G401.6 (cell line): ENCODE data around the gene ADAMTS2.

Experiments
- FAIRE-seq: peaks from 2 replicates; lab custom pipeline; 2012; peaks lifted over from hg19 to GRCh38; lab: Jason Lieb, UNC

Gene ADAMTS2

DNA sequence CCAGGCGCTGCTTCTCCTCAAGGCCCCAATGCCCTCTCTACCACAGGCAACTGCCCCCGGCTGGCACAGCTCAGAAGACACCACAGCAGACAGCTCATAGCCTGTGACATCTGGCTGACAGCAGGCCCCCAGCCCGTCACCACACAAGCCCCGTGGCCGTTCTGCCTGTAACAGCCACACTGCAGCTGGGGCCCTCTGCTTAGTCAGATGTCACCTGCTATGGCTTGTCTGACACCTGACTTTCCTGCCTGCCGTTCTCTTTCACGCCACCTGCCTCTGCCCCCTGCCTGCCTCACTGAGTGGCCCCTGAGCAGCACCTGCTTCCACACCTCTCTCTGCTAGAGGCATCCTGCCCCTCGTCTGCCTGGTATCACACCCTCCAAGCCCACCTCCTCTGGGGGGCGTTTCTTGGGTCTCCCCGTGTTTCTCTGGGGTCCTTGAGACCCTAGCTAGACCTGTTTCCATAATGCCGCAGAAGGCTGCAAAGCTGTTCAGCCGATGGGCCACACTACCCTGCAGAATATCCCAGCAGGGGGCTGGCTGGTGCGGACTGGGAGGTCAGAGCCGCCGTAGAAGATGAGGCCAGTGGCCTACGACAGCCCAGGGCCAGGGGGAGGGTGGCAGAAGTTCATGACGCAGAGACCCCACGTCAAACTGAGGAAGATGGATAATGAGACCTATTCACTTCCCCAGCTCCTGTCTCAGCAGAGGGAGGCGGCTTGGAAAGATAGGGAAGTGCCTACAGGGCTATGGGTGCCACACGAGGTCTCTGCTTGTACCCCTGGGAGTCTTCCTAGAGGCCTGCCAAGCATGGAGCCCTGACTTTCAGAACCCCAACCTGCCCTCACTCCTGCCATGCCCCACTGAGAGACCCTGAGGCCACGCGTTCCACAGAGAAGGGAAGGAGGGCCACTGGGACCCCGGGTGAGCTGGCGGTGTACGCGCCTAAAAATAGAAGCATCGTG is 190.0 kb downstream of the ADAMTS2 start:
- FAIRE-seq = no peak

GRCh38 chr5:179154346-179154990 is 190.8 kb downstream of the ADAMTS2 start:
- FAIRE-seq = no peak

DNA sequence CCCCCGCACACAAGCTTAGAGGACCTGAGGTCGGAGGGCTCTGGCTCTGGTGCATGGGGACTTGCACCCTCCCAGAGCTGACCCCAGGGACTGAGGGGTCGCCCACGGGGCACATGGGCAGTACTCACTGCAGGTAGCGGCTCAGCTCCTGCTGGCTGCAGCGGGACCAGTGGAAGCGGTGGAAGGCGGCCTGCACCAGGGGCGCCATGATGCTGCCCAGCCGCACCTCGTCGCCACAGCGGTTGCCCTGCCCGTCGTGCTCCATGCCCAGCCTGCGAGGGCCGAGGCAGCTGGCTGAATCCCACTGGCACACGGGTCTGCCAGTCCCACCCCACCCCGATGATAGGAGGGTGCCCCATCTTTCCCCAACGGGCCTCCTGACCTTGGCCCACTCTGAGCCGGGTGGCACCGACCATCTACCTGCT is 191.3 kb downstream of the ADAMTS2 start:
- FAIRE-seq = no peak

DNA sequence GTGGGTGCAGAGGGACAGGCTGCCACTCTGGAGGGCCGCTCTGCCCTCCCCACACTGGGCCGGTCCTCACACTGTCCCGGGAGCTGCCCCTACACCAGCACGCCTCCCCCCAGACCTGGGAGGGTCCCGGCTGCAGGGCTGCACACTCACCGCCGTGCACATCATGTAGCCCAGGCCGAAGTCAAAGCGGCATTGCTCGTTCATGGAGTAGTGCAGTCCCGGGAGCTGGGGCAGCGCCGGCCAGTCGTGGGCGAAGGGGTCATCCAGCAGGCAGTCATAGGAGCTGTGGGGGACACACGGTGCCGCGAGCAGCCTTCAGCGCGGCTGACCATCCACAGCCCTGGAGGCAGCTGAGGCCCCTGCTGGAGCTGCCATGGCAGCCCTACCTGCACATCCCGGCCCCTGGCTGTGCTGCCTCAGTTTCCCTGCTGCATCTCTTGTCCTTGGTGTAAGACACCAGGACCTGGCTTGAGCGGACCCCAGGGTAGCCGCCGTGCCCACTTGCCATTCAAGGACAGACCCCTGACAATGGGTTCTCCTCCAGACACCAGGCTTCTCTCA is 191.8 kb downstream of the ADAMTS2 start:
- FAIRE-seq = no peak

GRCh38 chr5:179152941-179153340 is 192.3 kb downstream of the ADAMTS2 start:
- no peak for FAIRE-seq

DNA sequence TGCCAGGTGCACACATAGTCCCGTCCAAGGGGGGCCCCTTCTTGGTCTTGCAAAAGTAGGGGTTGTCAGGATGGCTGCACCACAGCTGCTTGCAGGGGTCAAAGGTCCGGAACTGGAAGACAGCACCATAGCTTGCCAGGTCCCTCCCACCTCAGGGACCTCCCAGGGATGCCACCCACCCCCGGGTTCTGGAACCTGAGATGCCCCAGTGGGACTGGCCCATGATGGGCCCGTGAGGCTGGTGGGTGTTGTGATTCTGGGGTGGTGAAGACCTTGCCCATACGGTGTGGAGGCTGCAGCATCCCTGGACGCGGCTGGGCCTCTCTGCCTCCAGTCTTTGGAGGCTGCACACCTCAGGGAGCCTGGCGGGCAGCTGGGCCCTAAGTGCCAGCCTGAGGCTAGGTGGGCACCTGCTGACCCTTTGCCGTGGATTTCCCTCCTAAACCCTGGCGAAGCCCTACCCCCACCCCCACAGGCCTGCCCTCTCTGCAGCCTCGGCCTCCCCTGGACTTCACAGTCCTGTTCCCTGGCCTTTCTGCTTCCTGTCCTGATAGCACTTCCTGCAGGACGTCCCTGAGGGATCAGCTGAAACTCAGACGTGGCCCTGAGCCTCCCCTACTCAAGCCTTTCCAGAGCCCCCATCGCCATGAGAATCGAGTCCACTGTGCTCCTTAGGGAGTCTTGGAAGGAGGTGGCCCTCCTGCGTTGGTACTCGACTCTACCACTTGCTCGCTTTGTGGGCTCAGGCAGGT is 192.9 kb downstream of the ADAMTS2 start:
- FAIRE-seq = no peak

GRCh38 chr5:179151286-179152118 is 193.8 kb downstream of the ADAMTS2 start:
- FAIRE-seq = no peak

GRCh38 chr5:179150011-179150410 is 195.2 kb downstream of the ADAMTS2 start:
- no peak for FAIRE-seq

DNA sequence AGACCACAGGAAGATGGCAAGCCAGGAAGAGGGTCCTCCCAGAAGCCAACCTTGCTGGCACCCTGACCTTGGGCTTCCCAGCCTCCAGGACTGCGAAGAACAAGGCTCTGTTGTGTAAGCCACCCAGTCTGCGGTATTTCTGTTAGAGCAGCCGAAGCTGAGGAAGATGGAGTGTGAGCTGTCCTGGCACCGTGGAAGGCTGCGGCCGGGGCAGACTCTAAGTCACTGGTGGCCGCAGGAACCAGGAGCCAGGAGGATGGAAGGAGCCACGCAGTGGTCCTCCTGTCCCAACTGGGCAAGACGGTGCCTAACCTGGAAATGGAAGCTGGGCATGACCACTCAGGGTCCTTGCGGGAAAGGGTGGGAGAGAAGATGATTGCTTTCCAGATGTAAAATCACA is 196.0 kb downstream of the ADAMTS2 start:
- no peak for FAIRE-seq

- FAIRE-seq = no peak
Observed at GRCh38 chr5:179148703-179149170, 196.5 kb downstream of the ADAMTS2 start.

DNA sequence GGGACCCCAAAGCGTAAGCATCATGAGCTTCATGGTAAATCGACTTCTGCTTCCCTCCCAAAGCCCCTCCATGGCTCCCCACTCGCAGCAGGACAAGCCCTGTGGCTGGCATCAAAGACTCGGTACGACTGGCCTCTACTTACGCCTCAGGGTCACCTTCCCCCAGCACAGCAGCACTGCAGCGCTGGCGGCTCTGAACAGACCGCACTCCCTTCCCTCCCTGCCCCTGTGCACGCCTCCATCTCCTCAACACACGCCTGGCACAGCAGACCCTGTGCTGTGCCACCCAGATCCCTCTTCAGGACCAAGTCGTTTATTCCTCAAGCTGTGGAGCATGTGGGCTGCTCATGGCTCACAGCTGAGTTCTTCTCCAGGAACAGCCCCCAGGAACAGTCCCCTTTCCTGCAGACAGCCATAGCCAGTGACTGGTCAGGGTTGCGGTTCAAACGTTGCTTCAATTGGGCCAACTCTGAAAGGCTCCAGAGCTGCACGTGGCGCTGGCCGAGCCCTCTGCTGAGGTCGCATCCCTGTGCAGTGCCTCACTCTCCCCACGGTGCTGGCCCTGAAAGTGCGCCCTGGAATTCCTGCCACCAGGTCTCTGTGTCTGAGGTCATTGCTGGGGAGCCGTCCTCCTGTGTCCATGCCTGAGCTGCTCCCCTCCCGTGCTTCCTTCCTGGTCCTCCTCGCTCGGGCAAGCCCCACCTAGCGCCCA is 197.1 kb downstream of the ADAMTS2 start:
- FAIRE-seq = no peak

- FAIRE-seq = no peak
Observed at GRCh38 chr5:179146277-179146676, 199.0 kb downstream of the ADAMTS2 start.

DNA sequence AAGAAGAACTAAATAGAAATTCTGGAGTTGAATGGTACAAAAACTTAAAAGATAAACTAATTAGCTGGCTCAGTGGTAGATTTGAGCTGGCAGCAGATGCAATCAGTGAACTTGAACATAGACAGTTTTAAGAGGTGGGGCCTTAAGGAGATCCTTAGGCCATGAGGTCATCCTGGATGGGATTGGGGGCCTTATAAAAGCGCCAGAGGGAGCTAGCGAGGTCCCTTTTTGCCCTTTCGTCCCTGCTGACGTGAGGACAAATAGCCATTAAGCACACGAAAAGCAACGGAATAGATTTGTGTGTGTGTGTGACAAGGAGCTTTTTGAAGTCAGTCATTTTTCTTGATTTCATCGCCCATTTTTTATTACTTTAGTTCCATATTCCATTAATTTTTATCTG is 201.8 kb downstream of the ADAMTS2 start:
- FAIRE-seq = no peak

DNA sequence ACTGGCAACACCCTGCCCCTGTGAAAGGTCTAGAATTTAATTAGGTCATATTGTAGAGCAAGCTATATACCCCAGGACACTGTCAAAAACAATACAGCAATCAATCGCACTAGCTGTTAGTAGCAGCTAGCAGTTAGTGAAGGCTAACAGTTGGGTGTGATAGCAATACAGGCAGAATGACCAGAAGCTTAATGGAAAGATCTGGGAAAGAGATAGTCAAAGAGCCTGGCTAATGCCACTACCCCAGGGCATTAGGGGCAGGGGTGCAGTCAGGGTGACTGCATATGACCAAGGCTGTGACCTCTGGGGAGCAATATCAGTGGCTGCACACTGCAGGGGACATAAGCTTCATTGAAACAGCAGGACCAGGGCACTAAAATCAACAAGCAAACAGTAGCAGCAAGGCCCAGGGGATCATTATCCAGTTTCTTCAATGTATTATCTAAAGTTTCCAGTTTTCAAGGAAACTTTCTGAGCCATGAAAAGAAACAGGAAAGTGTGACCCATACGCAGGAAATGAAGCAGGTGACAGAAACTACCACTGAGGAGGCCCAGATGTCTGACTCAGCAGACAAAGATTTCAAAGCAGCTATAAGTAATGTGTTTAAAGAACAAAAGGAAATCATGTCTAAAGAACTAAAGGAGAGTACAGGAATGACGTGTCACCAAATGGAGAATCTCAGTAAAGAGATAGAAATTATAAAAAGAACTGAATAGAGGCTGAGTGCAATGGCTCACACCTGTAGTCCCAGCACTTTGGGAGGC is 202.6 kb downstream of the ADAMTS2 start:
- no peak for FAIRE-seq

GRCh38 chr5:179141867-179142266 is 203.4 kb downstream of the ADAMTS2 start:
- FAIRE-seq = no peak

- FAIRE-seq = no peak
Observed at GRCh38 chr5:179140293-179140692, 205.0 kb downstream of the ADAMTS2 start.

GRCh38 chr5:179139936-179140235 is 205.4 kb downstream of the ADAMTS2 start:
- no peak for FAIRE-seq

DNA sequence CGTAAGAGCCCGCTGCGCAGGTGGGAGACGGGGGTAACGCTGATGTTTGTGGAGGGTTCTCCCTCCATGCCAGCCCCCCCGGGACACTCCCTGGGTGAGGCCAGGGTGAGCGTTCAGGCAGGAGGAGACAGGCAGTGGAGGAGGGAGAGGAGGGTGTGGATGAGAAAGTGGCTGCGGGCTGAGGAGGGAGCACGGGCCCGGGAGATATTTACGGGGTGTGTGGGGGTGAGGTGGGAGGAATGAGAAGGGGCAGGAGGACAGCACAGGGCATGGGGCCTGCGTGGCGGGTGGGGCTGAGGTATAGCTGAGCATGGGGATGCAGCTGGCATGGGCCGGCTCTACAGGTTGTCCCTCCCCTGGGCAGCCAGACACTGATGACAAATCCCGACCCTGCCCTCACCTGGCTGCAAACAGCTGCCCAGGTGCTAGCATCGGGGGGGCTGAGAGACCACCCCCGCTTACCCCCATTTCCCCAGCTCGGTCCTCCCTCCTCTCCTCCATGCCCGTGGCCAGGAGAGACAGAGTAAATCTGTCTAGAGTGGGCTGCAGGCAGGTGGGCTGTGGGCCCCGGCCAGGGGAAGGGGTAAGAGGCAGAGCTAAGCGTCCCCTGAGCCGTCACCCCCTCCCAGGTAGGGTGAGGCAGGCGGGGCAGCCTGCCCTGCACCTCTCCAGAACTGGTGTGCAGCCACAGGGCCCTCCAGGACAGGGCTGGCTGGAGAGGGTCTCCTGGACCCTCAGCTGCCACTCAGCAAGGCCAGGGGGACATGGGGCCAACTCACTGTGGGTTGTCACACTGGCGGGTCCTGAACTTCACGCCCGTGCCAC is 205.9 kb downstream of the ADAMTS2 start:
- no peak for FAIRE-seq

GRCh38 chr5:179138568-179138925 is 206.7 kb downstream of the ADAMTS2 start:
- no peak for FAIRE-seq
